ENCODE measurements around the gene PIANP. TPM values are rescaled to one million over a fixed set of nuclear protein-coding genes. Genes with fewer than 3 reads are reported as not detected.

Gene PIANP
- total and polyA plus RNA-seq, 4 donors: 1.2 to 10.7 (median 5.9) TPM

DNA sequence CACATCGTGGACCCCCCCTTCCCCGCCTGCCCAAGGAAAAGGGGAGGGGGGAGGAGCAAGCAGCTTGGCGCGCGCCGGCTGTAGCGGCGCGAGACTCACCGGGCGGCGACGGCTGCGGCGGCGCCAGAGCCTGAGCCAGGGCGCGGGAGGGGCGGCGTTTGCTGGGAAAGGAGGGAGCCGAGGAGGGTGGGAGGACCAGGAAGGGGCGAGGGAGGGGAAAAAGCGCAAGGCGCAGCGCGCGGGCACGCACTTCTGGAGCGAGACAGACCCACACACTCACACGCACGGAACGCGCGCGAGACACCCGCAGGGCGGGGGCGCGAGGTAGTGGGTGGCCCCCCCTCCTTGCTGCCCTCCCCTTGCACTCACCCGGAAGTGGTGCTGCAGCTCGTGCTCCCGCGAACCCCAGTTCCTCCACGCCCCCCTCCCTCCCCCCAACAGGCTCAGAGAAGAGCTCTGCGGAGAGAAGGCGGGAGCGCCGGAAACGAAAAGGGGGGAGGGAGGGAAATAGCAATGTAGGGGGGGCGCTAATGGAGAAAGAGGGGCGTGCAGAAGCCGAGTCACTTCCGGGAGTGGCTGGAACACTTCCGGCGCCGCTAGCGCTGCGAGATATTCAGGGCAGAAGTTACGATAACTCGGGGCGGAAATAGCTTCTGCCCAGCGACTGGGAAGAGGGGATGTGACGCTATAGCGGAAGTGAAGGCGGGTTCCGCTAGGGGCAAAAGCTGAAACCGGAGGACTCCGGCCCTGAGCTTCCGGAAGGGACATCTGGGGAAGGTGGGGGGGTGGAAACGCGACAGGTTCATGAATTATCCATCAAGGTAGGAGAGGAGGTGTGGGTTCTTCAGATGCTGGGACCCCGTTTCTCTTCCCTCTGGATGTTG is 11.4 kb downstream of the PIANP start, which contains the start of gene ZNF384:
ZNF384 (minus strand) TSS at position 377 of the 884 bp plus-strand sequence. CDS start 9,855 bp downstream, outside the sequence.
- no peaks in the 10 kb centered on the region for H3K27me3 ChIP-seq (ENCODE audit: control insufficient read depth in 1 of 2, insufficient read depth in 2 of 2, low read length in 1 of 2)
- DNase-seq: peak; percentile 98
- intact Hi-C loops (cut with DNase I): loop anchor here in 1 of 2 donors (1.0 to 5.0 kb wide), 2 partner anchors 26 to 33 kb away; partner anchors contain the start of genes COPS7A and ING4
- ATAC-seq (ENCODE audit: low FRiP score): peak; percentile 95
- H3K9me3 ChIP-seq (ENCODE audit: control insufficient read depth, low read length): no peaks in the 10 kb centered on the region
- no peaks in the 10 kb centered on the region for H3K36me3 ChIP-seq (ENCODE audit: control insufficient read depth in 1 of 2, insufficient read depth in 2 of 2, low read length in 1 of 2)
- no peaks in the 10 kb centered on the region for H3K4me1 ChIP-seq (ENCODE audit: control insufficient read depth in 1 of 2, insufficient read depth in 2 of 2, low read length in 2 of 2)
- WGBS, 2 donors: 1% methylated on average over 53 to 72 of the region's 72 CpGs
- peak within 1 kb of the TSS; percentile 70 to 79 for H3K27ac ChIP-seq (ENCODE audit: low read depth in 1 of 2, low read length in 2 of 2)
- H3K4me3 ChIP-seq (ENCODE audit: low read length in 2 of 2): peak within 1 kb of the TSS; percentile 71 to 81

DNA sequence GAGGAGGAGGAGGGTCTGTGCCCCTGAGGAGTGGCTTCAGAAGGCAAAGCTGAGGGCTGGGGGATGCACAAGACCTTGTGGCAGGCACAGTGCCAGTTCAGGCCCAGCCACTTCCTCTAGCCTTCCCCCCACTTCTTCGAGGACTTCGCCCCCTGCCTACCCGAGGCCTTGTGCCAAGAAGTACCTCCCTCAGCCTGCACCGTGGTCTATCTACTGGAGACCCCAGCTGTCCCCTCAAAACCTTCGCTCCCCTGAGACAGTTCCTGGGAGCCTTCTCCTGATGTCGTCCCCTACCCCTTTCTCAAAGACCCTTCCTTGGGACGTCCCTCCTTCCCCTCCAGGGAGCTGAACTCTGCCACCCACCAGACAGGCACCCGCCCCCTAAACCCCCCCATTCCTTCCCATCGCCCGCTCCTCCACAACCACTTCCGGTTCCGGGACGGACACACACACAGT is 12.0 kb downstream of the PIANP start:
- Histone ChIP-seq H3K27ac (ENCODE audit: low read depth in 1 of 2, low read length in 2 of 2) (peak overlapping the region; percentile 70 to 79), H3K4me3 (ENCODE audit: low read length in 2 of 2) (peak overlapping the region; percentile 71 to 81), H3K36me3 (ENCODE audit: control insufficient read depth in 1 of 2, insufficient read depth in 2 of 2, low read length in 1 of 2) (no peaks in the 10 kb centered on the region), H3K4me1 (ENCODE audit: control insufficient read depth in 1 of 2, insufficient read depth in 2 of 2, low read length in 2 of 2) (no peaks in the 10 kb centered on the region), H3K27me3 (ENCODE audit: control insufficient read depth in 1 of 2, insufficient read depth in 2 of 2, low read length in 1 of 2) (no peaks in the 10 kb centered on the region), H3K9me3 (ENCODE audit: control insufficient read depth, low read length) (no peaks in the 10 kb centered on the region)
- DNase-seq: peak in 1 of 2 donors; percentile 81
- intact Hi-C loops (cut with DNase I): loop anchor here in 1 of 2 donors (5.0 kb wide), 1 partner anchor 34 kb away; the partner anchor contains the start of gene COPS7A
- WGBS, 2 donors: 0% methylated on average over 12 to 13 of the region's 13 CpGs
- ATAC-seq (ENCODE audit: low FRiP score): peak; percentile 17

DNA sequence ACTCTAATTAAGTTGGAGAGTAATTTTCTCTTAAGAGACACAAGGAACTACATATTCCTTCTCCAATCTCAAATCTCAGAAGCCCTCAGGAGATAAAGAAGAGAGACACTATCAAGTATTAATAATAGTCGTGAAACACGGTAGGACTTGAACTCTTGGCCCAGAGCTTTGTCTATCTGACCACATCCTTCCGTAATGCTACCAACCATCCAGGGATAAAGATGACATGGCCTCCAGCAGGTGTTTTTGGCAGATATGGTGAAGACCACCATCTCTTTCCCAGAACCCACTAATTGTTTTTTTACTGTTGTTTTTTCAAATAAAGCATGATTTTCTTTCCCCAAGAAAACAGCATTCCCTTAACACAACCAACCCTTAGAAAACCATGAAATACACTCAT is 14.8 kb downstream of the PIANP start:
- no peaks in the 10 kb centered on the region for H3K9me3 ChIP-seq (ENCODE audit: control insufficient read depth, low read length)
- DNase-seq (no peak), ATAC-seq (ENCODE audit: low FRiP score) (no peak)
- H3K27ac ChIP-seq (ENCODE audit: low read depth in 1 of 2, low read length in 2 of 2): no peak overlapping the region
- intact Hi-C loops (cut with DNase I): loop anchor here in 1 of 2 donors (5.0 kb wide), 1 partner anchor 36 kb away; the partner anchor contains the start of gene COPS7A
- no peaks in the 10 kb centered on the region for H3K4me1 ChIP-seq (ENCODE audit: control insufficient read depth in 1 of 2, insufficient read depth in 2 of 2, low read length in 2 of 2)
- H3K27me3 ChIP-seq (ENCODE audit: control insufficient read depth in 1 of 2, insufficient read depth in 2 of 2, low read length in 1 of 2): no peaks in the 10 kb centered on the region
- H3K36me3 ChIP-seq (ENCODE audit: control insufficient read depth in 1 of 2, insufficient read depth in 2 of 2, low read length in 1 of 2): no peaks in the 10 kb centered on the region
- WGBS, 2 donors: 75 to 82% methylated on average over 3 of the region's 3 CpGs
- H3K4me3 ChIP-seq (ENCODE audit: low read length in 2 of 2): no peak overlapping the region

DNA sequence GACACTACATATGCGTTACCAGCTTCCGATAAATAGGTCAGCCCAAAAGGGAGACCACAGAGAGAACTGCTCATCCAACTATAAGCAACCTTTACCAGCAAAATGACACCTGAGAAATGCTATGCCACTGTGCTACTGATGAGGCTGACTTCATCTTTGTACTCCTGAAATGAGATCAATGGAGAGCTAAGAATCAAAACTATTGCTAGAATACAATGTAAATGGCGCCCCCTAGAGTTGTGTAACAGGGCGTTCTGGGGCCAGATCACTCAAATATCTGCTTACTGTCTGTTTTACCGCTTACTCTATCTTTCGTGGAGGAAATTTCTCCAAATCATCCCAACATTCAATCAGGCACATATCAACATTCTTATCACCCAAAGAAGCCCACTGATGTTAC is 16.0 kb downstream of the PIANP start:
- Histone ChIP-seq H3K4me1 (ENCODE audit: control insufficient read depth in 1 of 2, insufficient read depth in 2 of 2, low read length in 2 of 2) (no peaks in the 10 kb centered on the region), H3K27ac (ENCODE audit: low read depth in 1 of 2, low read length in 2 of 2) (no peak overlapping the region), H3K27me3 (ENCODE audit: control insufficient read depth in 1 of 2, insufficient read depth in 2 of 2, low read length in 1 of 2) (no peaks in the 10 kb centered on the region), H3K4me3 (ENCODE audit: low read length in 2 of 2) (no peak overlapping the region), H3K36me3 (ENCODE audit: control insufficient read depth in 1 of 2, insufficient read depth in 2 of 2, low read length in 1 of 2) (no peaks in the 10 kb centered on the region), H3K9me3 (ENCODE audit: control insufficient read depth, low read length) (no peaks in the 10 kb centered on the region)
- intact Hi-C loops (cut with DNase I): loop anchor here in 1 of 2 donors (5.0 kb wide), 1 partner anchor 38 kb away; the partner anchor contains the start of gene COPS7A
- 57 to 65% methylated on average over 6 of the region's 6 CpGs for WGBS, 2 donors
- no peak for DNase-seq
- ATAC-seq (ENCODE audit: low FRiP score): no peak

DNA sequence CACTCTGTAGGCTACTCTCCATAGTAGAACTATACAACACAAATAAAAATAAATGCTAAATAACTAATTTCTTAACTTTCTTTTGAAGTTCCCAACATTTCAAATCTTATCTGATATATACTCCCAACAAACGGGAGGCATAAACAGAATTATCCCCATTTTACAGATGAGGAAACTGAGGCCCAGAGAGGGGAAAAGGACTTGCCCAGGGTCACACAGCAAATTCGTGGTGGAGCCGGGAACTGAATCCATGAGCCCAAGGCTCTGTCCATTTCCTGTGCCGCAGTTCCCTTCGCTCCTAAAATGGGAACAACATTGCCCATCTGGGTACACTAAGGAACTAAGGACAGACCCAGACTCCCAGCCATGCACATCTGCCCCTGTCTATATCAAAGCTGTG is 23.7 kb downstream of the PIANP start:
- H3K36me3 ChIP-seq (ENCODE audit: control insufficient read depth in 1 of 2, insufficient read depth in 2 of 2, low read length in 1 of 2): peaks cover 8 to 19% of the 10 kb centered on the region in 2 donors
- H3K9me3 ChIP-seq (ENCODE audit: control insufficient read depth, low read length): no peaks in the 10 kb centered on the region
- no peaks in the 10 kb centered on the region for H3K27me3 ChIP-seq (ENCODE audit: control insufficient read depth in 1 of 2, insufficient read depth in 2 of 2, low read length in 1 of 2)
- intact Hi-C loops (cut with DNase I): no loop called here
- H3K27ac ChIP-seq (ENCODE audit: low read depth in 1 of 2, low read length in 2 of 2): no peak overlapping the region
- DNase-seq: no peak
- H3K4me3 ChIP-seq (ENCODE audit: low read length in 2 of 2): no peak overlapping the region
- ATAC-seq (ENCODE audit: low FRiP score): no peak
- H3K4me1 ChIP-seq (ENCODE audit: control insufficient read depth in 1 of 2, insufficient read depth in 2 of 2, low read length in 2 of 2): no peaks in the 10 kb centered on the region
- WGBS, 2 donors: 94 to 96% methylated on average over 5 of the region's 5 CpGs

DNA sequence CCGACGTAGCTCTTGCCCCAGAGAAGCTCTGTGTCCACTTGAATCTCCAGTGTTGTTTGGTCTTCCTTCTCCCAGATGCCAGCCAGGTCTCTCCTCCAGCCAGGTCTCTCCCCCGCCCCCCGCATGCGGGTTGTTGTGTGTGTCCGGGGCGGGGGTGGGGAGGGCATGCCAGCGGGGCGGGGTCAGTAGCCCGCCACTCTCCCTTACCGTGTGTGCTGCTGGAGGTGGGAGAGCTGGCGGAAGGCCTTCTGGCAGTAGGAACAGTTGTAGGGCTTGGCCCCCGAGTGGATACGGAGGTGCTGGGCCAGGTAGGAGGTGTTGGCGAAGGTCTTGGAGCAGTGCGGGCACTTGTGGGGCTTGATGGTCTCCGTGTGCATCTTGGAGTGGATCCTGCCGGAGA is 28.5 kb downstream of the PIANP start:
- 85% methylated on average over 18 of the region's 18 CpGs for WGBS, 2 donors
- no peak overlapping the region for H3K4me3 ChIP-seq (ENCODE audit: low read length in 2 of 2)
- peaks cover 8 to 30% of the 10 kb centered on the region in 2 donors for H3K36me3 ChIP-seq (ENCODE audit: control insufficient read depth in 1 of 2, insufficient read depth in 2 of 2, low read length in 1 of 2)
- H3K27ac ChIP-seq (ENCODE audit: low read depth in 1 of 2, low read length in 2 of 2): no peak overlapping the region
- no peaks in the 10 kb centered on the region for H3K27me3 ChIP-seq (ENCODE audit: control insufficient read depth in 1 of 2, insufficient read depth in 2 of 2, low read length in 1 of 2)
- DNase-seq: no peak
- no peaks in the 10 kb centered on the region for H3K4me1 ChIP-seq (ENCODE audit: control insufficient read depth in 1 of 2, insufficient read depth in 2 of 2, low read length in 2 of 2)
- no peak for ATAC-seq (ENCODE audit: low FRiP score)
- H3K9me3 ChIP-seq (ENCODE audit: control insufficient read depth, low read length): no peaks in the 10 kb centered on the region
- intact Hi-C loops (cut with DNase I): no loop called here

DNA sequence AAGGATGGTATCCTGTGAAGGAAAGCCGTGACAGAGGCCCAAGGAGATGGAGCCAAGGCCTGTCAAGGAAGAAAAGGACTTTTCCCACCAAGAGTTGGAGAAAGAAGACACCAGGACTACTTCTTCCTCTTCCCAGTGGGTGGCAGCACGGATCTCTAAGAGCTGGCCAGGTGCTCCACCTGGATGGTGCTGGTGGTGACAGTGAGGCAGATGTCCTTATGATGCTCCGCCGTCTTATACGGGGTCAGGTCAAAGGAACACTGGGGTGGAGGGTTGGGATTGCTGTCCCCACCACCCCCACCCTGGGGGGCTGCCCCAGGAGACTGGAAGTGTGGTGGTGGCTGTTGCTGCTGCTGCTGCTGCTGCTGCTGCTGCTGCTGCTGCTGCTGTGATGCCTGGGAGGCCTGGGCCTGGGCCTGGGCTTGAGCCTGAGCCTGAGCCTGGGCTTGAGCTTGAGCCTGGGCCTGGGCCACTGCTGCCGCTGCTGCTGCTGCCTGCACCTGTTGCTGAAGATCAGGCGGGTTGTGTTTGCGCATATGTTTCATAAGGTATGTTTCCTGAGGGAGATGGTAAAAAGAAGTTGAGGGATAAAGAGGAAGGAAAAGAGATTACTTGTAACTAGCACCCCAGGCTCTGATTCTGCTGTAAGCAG is 32.9 kb downstream of the PIANP start:
- intact Hi-C loops (cut with DNase I): no loop called here
- DNase-seq (no peak), ATAC-seq (ENCODE audit: low FRiP score) (no peak)
- Histone ChIP-seq H3K27me3 (ENCODE audit: control insufficient read depth in 1 of 2, insufficient read depth in 2 of 2, low read length in 1 of 2) (no peaks in the 10 kb centered on the region), H3K4me3 (ENCODE audit: low read length in 2 of 2) (no peak overlapping the region), H3K27ac (ENCODE audit: low read depth in 1 of 2, low read length in 2 of 2) (no peak overlapping the region), H3K36me3 (ENCODE audit: control insufficient read depth in 1 of 2, insufficient read depth in 2 of 2, low read length in 1 of 2) (peaks cover 5 to 26% of the 10 kb centered on the region in 2 donors), H3K4me1 (ENCODE audit: control insufficient read depth in 1 of 2, insufficient read depth in 2 of 2, low read length in 2 of 2) (no peaks in the 10 kb centered on the region), H3K9me3 (ENCODE audit: control insufficient read depth, low read length) (no peaks in the 10 kb centered on the region)
- 85 to 87% methylated on average over 8 of the region's 8 CpGs for WGBS, 2 donors

DNA sequence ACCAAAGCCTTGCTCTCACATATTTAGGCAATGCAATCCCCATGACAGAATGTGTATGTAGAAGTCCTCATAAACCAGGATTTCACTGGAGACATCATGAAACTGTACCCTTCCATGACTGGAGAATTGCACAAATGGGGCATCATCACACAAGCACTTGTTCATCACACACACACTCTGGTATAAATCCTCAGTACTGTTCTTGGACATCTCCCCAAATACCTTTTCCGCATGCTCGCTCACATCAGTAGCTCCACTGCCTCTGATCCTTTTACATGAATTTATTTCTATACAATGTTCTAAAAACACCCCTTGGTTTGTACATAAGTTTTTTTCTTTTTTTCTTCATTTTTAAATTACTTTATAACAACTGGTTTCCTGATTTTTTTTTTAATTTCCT is 34.4 kb downstream of the PIANP start:
- Histone ChIP-seq H3K36me3 (ENCODE audit: control insufficient read depth in 1 of 2, insufficient read depth in 2 of 2, low read length in 1 of 2) (peaks cover 0 to 19% of the 10 kb centered on the region in 2 donors), H3K9me3 (ENCODE audit: control insufficient read depth, low read length) (no peaks in the 10 kb centered on the region), H3K4me1 (ENCODE audit: control insufficient read depth in 1 of 2, insufficient read depth in 2 of 2, low read length in 2 of 2) (no peaks in the 10 kb centered on the region), H3K27ac (ENCODE audit: low read depth in 1 of 2, low read length in 2 of 2) (no peak overlapping the region), H3K27me3 (ENCODE audit: control insufficient read depth in 1 of 2, insufficient read depth in 2 of 2, low read length in 1 of 2) (no peaks in the 10 kb centered on the region), H3K4me3 (ENCODE audit: low read length in 2 of 2) (no peak overlapping the region)
- intact Hi-C loops (cut with DNase I): no loop called here
- no peak for DNase-seq
- ATAC-seq (ENCODE audit: low FRiP score): no peak
- 86 to 93% methylated on average over 2 of the region's 2 CpGs for WGBS, 2 donors

Measured in aorta (tissue), 5 donors.